NB4 (cell line): ENCODE data around the gene EHBP1L1.

ENCODE experiments used
- POLR2A ChIP-seq: IDR thresholded peaks from 2 replicates; pipeline ENCODE4 v1.6.1; 2011; ENCODE audit warnings: mild to moderate bottlenecking; ENCODE audit not compliant: insufficient read length; ENCODE audit errors: extremely low read depth
- TF ChIP-seq, protein P1 (sequence below): IDR thresholded peaks from one replicate; pipeline ENCODE4 v1.5.1; 2012; ENCODE audit warnings: low read depth, low read length

- TF ChIP-seq, protein P1, sequence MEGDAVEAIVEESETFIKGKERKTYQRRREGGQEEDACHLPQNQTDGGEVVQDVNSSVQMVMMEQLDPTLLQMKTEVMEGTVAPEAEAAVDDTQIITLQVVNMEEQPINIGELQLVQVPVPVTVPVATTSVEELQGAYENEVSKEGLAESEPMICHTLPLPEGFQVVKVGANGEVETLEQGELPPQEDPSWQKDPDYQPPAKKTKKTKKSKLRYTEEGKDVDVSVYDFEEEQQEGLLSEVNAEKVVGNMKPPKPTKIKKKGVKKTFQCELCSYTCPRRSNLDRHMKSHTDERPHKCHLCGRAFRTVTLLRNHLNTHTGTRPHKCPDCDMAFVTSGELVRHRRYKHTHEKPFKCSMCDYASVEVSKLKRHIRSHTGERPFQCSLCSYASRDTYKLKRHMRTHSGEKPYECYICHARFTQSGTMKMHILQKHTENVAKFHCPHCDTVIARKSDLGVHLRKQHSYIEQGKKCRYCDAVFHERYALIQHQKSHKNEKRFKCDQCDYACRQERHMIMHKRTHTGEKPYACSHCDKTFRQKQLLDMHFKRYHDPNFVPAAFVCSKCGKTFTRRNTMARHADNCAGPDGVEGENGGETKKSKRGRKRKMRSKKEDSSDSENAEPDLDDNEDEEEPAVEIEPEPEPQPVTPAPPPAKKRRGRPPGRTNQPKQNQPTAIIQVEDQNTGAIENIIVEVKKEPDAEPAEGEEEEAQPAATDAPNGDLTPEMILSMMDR = no peak
- TF ChIP-seq POLR2A = no peak
Observed at GRCh38 chr11:65583589-65583988, 7.7 kb downstream of the EHBP1L1 start.
